ENCODE data around the gene ETDB.
A peak's percentile ranks its signal among the peaks of the same experiment; 100 is the strongest.

ETDB gene

DNA sequence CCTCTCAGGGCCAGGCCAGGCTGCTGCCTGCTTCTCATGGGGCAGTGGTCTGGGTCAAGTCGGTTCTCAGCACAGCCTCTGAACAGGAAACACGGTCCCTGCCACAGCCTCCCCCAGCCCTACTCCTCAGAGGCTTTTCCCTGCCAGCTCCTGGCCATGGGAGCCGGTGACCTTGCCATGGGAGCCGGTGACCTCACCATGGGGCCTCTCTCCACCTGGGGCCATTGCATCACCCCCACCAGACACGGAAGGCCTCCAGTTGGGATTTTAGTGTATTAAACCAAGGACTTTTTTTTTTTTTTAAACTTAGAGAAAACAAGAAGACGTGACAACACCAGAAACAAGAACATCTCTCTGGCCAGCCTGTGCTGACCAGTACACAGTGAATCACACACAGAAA, 25.6 kb downstream of the ETDB start:
- no peak overlapping the region for H3K27ac Mint-ChIP-seq (ENCODE audit: low read depth)
- H3K4me1 Mint-ChIP-seq = peaks cover 14% of the 10 kb centered on the region
- DNase-seq (ENCODE audit: low spot score in 2 of 2) = no peak

DNA sequence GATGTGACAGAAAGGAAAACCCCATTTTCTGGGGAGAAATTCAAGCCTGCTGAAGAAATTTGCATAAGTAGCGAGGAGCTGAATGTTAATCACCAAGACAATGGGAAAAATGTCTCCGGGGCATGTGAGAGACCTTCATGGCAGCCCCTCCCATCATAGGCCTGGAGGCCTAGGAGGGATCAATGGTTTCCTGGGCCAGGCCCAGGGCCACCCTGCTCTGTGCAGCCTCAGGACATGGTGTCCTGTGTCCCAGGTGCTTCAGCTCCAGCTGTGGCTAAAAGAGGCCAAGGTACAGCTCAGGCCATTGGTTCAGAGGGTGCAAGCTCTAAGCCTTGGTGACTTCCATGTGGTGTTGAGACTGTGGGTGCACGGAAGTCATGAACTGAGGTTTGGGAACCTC, 31.2 kb downstream of the ETDB start:
- Mint-ChIP-seq H3K27me3 (no peaks in the 10 kb centered on the region), H3K27ac (ENCODE audit: low read depth) (no peak overlapping the region), H3K9me3 (no peaks in the 10 kb centered on the region), H3K36me3 (ENCODE audit: insufficient read depth) (peaks cover 2% of the 10 kb centered on the region), H3K4me1 (no peaks in the 10 kb centered on the region), H3K4me3 (no peak overlapping the region)
- DNase-seq (ENCODE audit: low spot score in 2 of 2) (no peak), ATAC-seq (replicated peaks; ENCODE audit: extremely low read depth, poor library complexity, severe bottlenecking) (no peak)

More for the DNA sequence above, 25.6 kb downstream of the ETDB start:
- H3K36me3 Mint-ChIP-seq (ENCODE audit: insufficient read depth) = no peaks in the 10 kb centered on the region
- ATAC-seq (replicated peaks; ENCODE audit: extremely low read depth, poor library complexity, severe bottlenecking) = no peak
- no peaks in the 10 kb centered on the region for H3K9me3 Mint-ChIP-seq
- peaks cover 11% of the 10 kb centered on the region for H3K27me3 Mint-ChIP-seq
- no peak overlapping the region for H3K4me3 Mint-ChIP-seq

DNA sequence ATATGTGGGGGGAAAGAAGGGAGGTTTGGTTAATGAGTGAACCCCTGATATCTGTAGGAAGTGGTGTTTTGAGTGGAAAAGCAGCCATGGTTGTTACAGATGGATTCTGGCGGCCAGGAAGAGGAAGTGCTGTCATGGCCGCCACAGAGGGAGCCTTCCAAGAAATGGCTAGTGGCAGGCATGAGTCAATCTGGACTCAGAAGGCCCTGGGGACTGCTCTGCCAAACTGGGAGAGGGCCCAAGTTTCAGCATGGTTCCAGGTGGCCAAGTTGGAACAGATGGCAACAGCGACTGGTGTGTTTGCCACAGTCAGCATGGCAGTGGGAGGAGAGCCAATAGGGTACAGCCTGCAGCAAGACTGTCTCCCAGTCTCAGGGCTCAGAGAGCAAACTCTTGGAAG, 32.5 kb downstream of the ETDB start:
- Mint-ChIP-seq H3K36me3 (ENCODE audit: insufficient read depth) (peaks cover 2% of the 10 kb centered on the region), H3K9me3 (no peaks in the 10 kb centered on the region), H3K27ac (ENCODE audit: low read depth) (no peak overlapping the region), H3K27me3 (no peaks in the 10 kb centered on the region), H3K4me1 (no peaks in the 10 kb centered on the region), H3K4me3 (no peak overlapping the region)
- no peak for DNase-seq (ENCODE audit: low spot score in 2 of 2)
- ATAC-seq (replicated peaks; ENCODE audit: extremely low read depth, poor library complexity, severe bottlenecking) = no peak

DNA sequence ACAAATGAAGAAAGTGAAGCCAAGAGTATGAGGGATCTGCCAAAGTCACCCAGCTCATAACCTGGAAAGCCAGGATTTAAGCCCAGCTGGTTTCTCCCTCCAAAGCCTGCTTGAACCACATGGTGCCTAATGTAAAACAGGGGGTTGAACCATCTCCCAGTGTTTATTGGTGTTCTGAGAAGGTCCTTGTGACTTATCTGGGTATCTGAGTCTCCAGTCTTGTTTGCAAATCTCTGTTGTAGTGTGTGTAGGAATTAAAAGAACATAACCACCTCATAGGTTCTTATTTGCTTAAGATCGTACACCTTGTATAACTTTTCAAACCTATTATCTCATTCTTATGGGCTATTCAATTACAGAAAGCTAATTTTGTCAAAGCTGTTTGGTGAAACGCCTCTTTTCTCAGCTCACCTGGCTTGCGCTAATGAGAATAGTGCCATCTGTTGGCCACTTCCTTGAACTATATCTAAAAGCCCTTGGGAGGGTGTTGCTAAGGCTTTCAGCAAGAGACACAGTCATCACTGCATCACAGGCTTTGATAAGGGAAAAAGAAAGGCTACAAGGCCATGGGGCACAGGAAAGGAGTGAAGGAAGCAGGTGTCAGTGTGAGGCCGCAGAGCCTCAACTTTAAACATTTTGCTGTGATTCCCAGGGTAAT, 34.0 kb downstream of the ETDB start:
- Mint-ChIP-seq H3K4me1 (no peaks in the 10 kb centered on the region), H3K9me3 (no peaks in the 10 kb centered on the region), H3K27ac (ENCODE audit: low read depth) (no peak overlapping the region), H3K36me3 (ENCODE audit: insufficient read depth) (peaks cover 2% of the 10 kb centered on the region), H3K27me3 (no peaks in the 10 kb centered on the region), H3K4me3 (no peak overlapping the region)
- DNase-seq (ENCODE audit: low spot score in 2 of 2) (peak in 1 of 2 donors; percentile 26), ATAC-seq (replicated peaks; ENCODE audit: extremely low read depth, poor library complexity, severe bottlenecking) (peak; percentile 88)

DNA sequence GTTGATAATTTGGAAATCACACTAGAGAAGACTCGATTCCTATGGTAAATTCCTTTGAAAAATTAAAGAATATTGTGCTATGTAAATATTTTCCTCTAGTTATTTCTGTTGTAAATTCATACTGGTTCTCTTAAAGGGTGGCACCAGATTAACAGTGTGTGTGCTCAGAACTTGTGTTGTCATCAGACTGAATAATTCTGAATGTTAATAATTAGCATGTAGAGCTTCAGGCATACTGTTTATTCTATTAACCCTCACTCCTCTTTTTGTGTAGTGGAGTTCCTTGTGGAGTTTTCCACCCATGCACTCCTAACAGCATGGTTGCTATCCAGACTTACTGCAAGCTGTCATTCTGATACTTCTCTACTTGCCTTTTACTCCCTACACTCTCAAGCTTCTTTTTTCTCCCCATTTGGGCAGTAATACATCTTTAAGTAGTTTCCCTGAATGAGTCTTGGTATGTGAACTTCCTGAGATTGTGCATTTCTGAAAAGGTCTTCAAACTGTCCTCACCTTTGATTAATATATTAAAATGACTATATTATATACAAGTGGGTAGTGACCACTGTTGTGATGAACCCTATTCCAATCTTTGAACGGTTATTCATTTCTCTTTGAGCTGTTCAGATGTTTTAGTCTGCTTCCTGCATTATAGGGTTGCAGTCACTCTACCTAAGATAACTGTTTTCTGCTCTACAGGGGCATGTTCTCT, 38.5 kb downstream of the ETDB start:
- DNase-seq (ENCODE audit: low spot score in 2 of 2) (no peak), ATAC-seq (replicated peaks; ENCODE audit: extremely low read depth, poor library complexity, severe bottlenecking) (no peak)
- no peak overlapping the region for H3K4me3 Mint-ChIP-seq
- H3K4me1 Mint-ChIP-seq = no peaks in the 10 kb centered on the region
- H3K9me3 Mint-ChIP-seq = no peaks in the 10 kb centered on the region
- peaks cover 2% of the 10 kb centered on the region for H3K27me3 Mint-ChIP-seq
- no peak overlapping the region for H3K27ac Mint-ChIP-seq (ENCODE audit: low read depth)
- H3K36me3 Mint-ChIP-seq (ENCODE audit: insufficient read depth) = peaks cover 2% of the 10 kb centered on the region
